ENCODE measurements around the gene RPS6KA2.

Gene RPS6KA2

GRCh38 chr6:166477647-166478365 lies 149.2 kb downstream of the RPS6KA2 start:
- no peak for DNase-seq
- no peaks in the 10 kb centered on the region for H3K27me3 ChIP-seq (ENCODE audit: insufficient read depth, low read depth, severe bottlenecking)
- no peaks in the 10 kb centered on the region for H3K9me3 ChIP-seq (ENCODE audit: severe bottlenecking)
- no peaks in the 10 kb centered on the region for H3K36me3 ChIP-seq
- no peak overlapping the region for H3K27ac ChIP-seq
- no peak for TF ChIP-seq CTCF (IDR thresholded peaks at IDR 0.05; ENCODE audit: low read depth, low read length)
- H3K4me3 ChIP-seq (ENCODE audit: low read depth, low read length), result no peak overlapping the region

- H3K36me3 ChIP-seq, result no peaks in the 10 kb centered on the region
- H3K27ac ChIP-seq, result no peak overlapping the region
- no peak overlapping the region for H3K4me3 ChIP-seq (ENCODE audit: low read depth, low read length)
- no peak for TF ChIP-seq CTCF (IDR thresholded peaks at IDR 0.05; ENCODE audit: low read depth, low read length)
- DNase-seq, result no peak
- no peaks in the 10 kb centered on the region for H3K9me3 ChIP-seq (ENCODE audit: severe bottlenecking)
- H3K27me3 ChIP-seq (ENCODE audit: insufficient read depth, low read depth, severe bottlenecking), result no peaks in the 10 kb centered on the region
Measured at GRCh38 chr6:166476634-166477215, 150.3 kb downstream of the RPS6KA2 start.

- H3K9me3 ChIP-seq (ENCODE audit: severe bottlenecking), result no peaks in the 10 kb centered on the region
- H3K27me3 ChIP-seq (ENCODE audit: insufficient read depth, low read depth, severe bottlenecking), result no peaks in the 10 kb centered on the region
- H3K36me3 ChIP-seq, result no peaks in the 10 kb centered on the region
- H3K27ac ChIP-seq, result no peak overlapping the region
- TF ChIP-seq CTCF (IDR thresholded peaks at IDR 0.05; ENCODE audit: low read depth, low read length), result no peak
- DNase-seq, result no peak
- H3K4me3 ChIP-seq (ENCODE audit: low read depth, low read length), result no peak overlapping the region
Measured at GRCh38 chr6:166476061-166476591, 150.9 kb downstream of the RPS6KA2 start.

GRCh38 chr6:166474721-166475565 lies 152.1 kb downstream of the RPS6KA2 start:
- Histone ChIP-seq H3K4me3 (ENCODE audit: low read depth, low read length) (no peak overlapping the region), H3K9me3 (ENCODE audit: severe bottlenecking) (no peaks in the 10 kb centered on the region), H3K27me3 (ENCODE audit: insufficient read depth, low read depth, severe bottlenecking) (no peaks in the 10 kb centered on the region), H3K27ac (no peak overlapping the region), H3K36me3 (no peaks in the 10 kb centered on the region)
- TF ChIP-seq CTCF (IDR thresholded peaks at IDR 0.05; ENCODE audit: low read depth, low read length), result no peak
- DNase-seq, result no peak

- Histone ChIP-seq H3K36me3 (no peaks in the 10 kb centered on the region; the same call in 1 of the 2 replicates), H3K27me3 (ENCODE audit: insufficient read depth, low read depth, severe bottlenecking) (no peaks in the 10 kb centered on the region), H3K27ac (no peak overlapping the region), H3K9me3 (ENCODE audit: severe bottlenecking) (no peaks in the 10 kb centered on the region), H3K4me3 (ENCODE audit: low read depth, low read length) (no peak overlapping the region)
- no peak for DNase-seq
- no peak for TF ChIP-seq CTCF (IDR thresholded peaks at IDR 0.05; ENCODE audit: low read depth, low read length)
Measured at GRCh38 chr6:166473886-166474571, 153.0 kb downstream of the RPS6KA2 start.
